HEK293 (cell line): ENCODE data around the gene SLC25A47.

Experiments used
- CTCF ChIA-PET: fragments of 350-600 bp; formaldehyde crosslinking; extraction: SDS; loops from one replicate; lab custom pipeline; 2021; ENCODE audit warnings: antibody characterized with exemption; lab: Yijun Ruan, JAX
- POLR2A ChIA-PET: fragments of 300-600 bp; formaldehyde crosslinking; extraction: SDS; loops from one replicate; lab custom pipeline; 2020; ENCODE audit warnings: antibody characterized with exemption, inconsistent platforms; lab: Yijun Ruan, JAX
- H3K27ac ChIP-seq: fragments of 200-500 bp; sonication (Bioruptor generic); 2 replicates; pipeline ENCODE4 v1.5.1; 2014; ENCODE audit warnings: low read depth, low read length, control low read depth, inconsistent platforms; ENCODE audit errors: extremely low read depth
- H3K36me3 ChIP-seq, 2 experiments: fragments of 200-500 bp in 1 of 2; sonication (Bioruptor generic) in 1 of 2; 1 replicate in 1 of 2; 2 replicates in 1 of 2; pipeline ENCODE4 v1.5.1; 2014 to 2017; ENCODE audit warnings: inconsistent platforms in 2 of 2, low read length in 2 of 2; ENCODE audit not compliant: control insufficient read depth in 2 of 2, insufficient read depth in 1 of 2
- H3K4me1 ChIP-seq: fragments of 200-500 bp; sonication (Bioruptor generic); 2 replicates; pipeline ENCODE4 v1.5.1; 2014; ENCODE audit warnings: mild to moderate bottlenecking, low read length, inconsistent platforms; ENCODE audit not compliant: control insufficient read depth, insufficient read depth
- H3K4me3 ChIP-seq: 2 replicates; pipeline ENCODE4 v1.5.1; 2011; ENCODE audit warnings: low read depth, mild to moderate bottlenecking, control low read depth, low read length, moderate library complexity
- H3K9me3 ChIP-seq: fragments of 200-500 bp; sonication (Bioruptor generic); 2 replicates; pipeline ENCODE4 v1.5.1; 2014; ENCODE audit warnings: low read depth, low read length, inconsistent platforms; ENCODE audit not compliant: control insufficient read depth, insufficient read depth
- BCL11B ChIP-seq: fragments of 450-650 bp; formaldehyde crosslinking; IDR thresholded peaks from 2 replicates; pipeline ENCODE4 v1.5.1; 2016; ENCODE audit warnings: low read depth, missing biosample characterization, missing genetic modification characterization
- FEZF1 ChIP-seq: fragments of 450-650 bp; formaldehyde crosslinking; IDR thresholded peaks from 2 replicates; pipeline ENCODE4 v1.5.1; 2016; ENCODE audit warnings: missing biosample characterization, missing genetic modification characterization
- GLI2 ChIP-seq: fragments of 450-650 bp; formaldehyde crosslinking; IDR thresholded peaks from 2 replicates; pipeline ENCODE4; 2017; ENCODE audit warnings: missing biosample characterization, missing genetic modification characterization, low read depth, borderline replicate concordance
- MEIS1 ChIP-seq: sonication (generic); formaldehyde crosslinking; IDR thresholded peaks from 2 replicates; pipeline ENCODE4 v1.8.1; 2022; ENCODE audit warnings: missing genetic modification reagents, mild to moderate bottlenecking, borderline replicate concordance
- OVOL3 ChIP-seq: fragments of 450-650 bp; formaldehyde crosslinking; IDR thresholded peaks from 2 replicates; pipeline ENCODE4 v1.5.1; 2016; ENCODE audit warnings: missing biosample characterization, missing genetic modification characterization
- REST ChIP-seq: fragments of 450-650 bp; formaldehyde crosslinking; IDR thresholded peaks from 2 replicates; pipeline ENCODE4 v1.5.1; 2016; ENCODE audit warnings: missing biosample characterization, missing genetic modification characterization
- SP7 ChIP-seq: fragments of 450-650 bp; formaldehyde crosslinking; IDR thresholded peaks from 2 replicates; pipeline ENCODE4 v1.5.1; 2016; ENCODE audit warnings: missing biosample characterization, missing genetic modification characterization
- TCF7L2 ChIP-seq: IDR thresholded peaks from 2 replicates; pipeline ENCODE4 v1.6.1; 2011; ENCODE audit warnings: low read depth, mild to moderate bottlenecking, inconsistent platforms, low read length, moderate library complexity, borderline replicate concordance
- TRIM28 ChIP-seq: IDR thresholded peaks from 2 replicates; pipeline ENCODE4 v1.6.1; 2011; ENCODE audit warnings: low read length, control low read depth, borderline replicate concordance
- ZBTB11 ChIP-seq: fragments of 450-650 bp; formaldehyde crosslinking; conservative IDR thresholded peaks from 2 replicates; pipeline ENCODE4 v1.5.1; 2016; ENCODE audit warnings: low read depth, missing biosample characterization, missing genetic modification characterization
- ZFP41 ChIP-seq: fragments of 450-650 bp; formaldehyde crosslinking; IDR thresholded peaks from 2 replicates; pipeline ENCODE4 v1.5.1; 2016; ENCODE audit warnings: missing biosample characterization, missing genetic modification characterization, borderline replicate concordance
- ZNF132 ChIP-seq: fragments of 450-650 bp; formaldehyde crosslinking; IDR thresholded peaks from 2 replicates; pipeline ENCODE4 v1.5.1; 2017; ENCODE audit warnings: missing biosample characterization, missing genetic modification characterization, borderline replicate concordance
- ZNF19 ChIP-seq: fragments of 450-650 bp; formaldehyde crosslinking; IDR thresholded peaks from 2 replicates; pipeline ENCODE4; 2016; ENCODE audit warnings: missing biosample characterization, missing genetic modification characterization, low read depth
- ZNF302 ChIP-seq: fragments of 450-650 bp; formaldehyde crosslinking; IDR thresholded peaks from 2 replicates; pipeline ENCODE4 v1.5.1; 2016; ENCODE audit warnings: missing biosample characterization, missing genetic modification characterization, low read depth
- ZNF354C ChIP-seq: fragments of 450-650 bp; formaldehyde crosslinking; IDR thresholded peaks from 2 replicates; pipeline ENCODE4 v1.5.1; 2016; ENCODE audit warnings: missing biosample characterization, missing genetic modification characterization, low read depth, borderline replicate concordance
- ZNF621 ChIP-seq: fragments of 450-650 bp; formaldehyde crosslinking; IDR thresholded peaks from 2 replicates; pipeline ENCODE4 v1.5.1; 2017; ENCODE audit warnings: missing biosample characterization, missing genetic modification characterization
- ZNF664 ChIP-seq: fragments of 450-650 bp; formaldehyde crosslinking; IDR thresholded peaks from 2 replicates; pipeline ENCODE4 v1.5.1; 2016; ENCODE audit warnings: missing biosample characterization, missing genetic modification characterization
- ZNF768 ChIP-seq: fragments of 450-650 bp; formaldehyde crosslinking; IDR thresholded peaks from 2 replicates; pipeline ENCODE4 v1.5.1; 2018; ENCODE audit warnings: missing biosample characterization, mild to moderate bottlenecking, missing genetic modification characterization
- ZNF777 ChIP-seq: fragments of 450-650 bp; formaldehyde crosslinking; IDR thresholded peaks from 2 replicates; pipeline ENCODE4 v1.5.1; 2017; ENCODE audit warnings: missing biosample characterization, missing genetic modification characterization, borderline replicate concordance
- ZNF792 ChIP-seq: fragments of 450-650 bp; formaldehyde crosslinking; IDR thresholded peaks from 2 replicates; pipeline ENCODE4 v1.5.1; 2016; ENCODE audit warnings: missing biosample characterization, missing genetic modification characterization
- ZXDB ChIP-seq: fragments of 450-650 bp; formaldehyde crosslinking; IDR thresholded peaks from 2 replicates; pipeline ENCODE4 v1.5.1; 2016; ENCODE audit warnings: missing biosample characterization, missing genetic modification characterization
- TF ChIP-seq, protein P1 (sequence below): fragments of 450-650 bp; formaldehyde crosslinking; IDR thresholded peaks from 2 replicates; pipeline ENCODE4 v1.5.1; 2017; ENCODE audit warnings: missing biosample characterization, mild to moderate bottlenecking, missing genetic modification characterization, moderate library complexity
- TF ChIP-seq, protein P2 (sequence below): fragments of 450-650 bp; formaldehyde crosslinking; IDR thresholded peaks from 2 replicates; pipeline ENCODE4 v1.5.1; 2016; ENCODE audit warnings: missing biosample characterization, missing genetic modification characterization

The SLC25A47 gene

GRCh38 chr14:100321473-100322137, 1.5 kb upstream of the SLC25A47 start:
- ChIA-PET POLR2A (no interaction called here), CTCF (no interaction called here)
- no peak overlapping the region for H3K27ac ChIP-seq
- TF ChIP-seq OVOL3 (tag by site-specific recombination) (no peak), ZNF792 (tag by site-specific recombination) (no peak), ZNF354C (no peak), TRIM28 (no peak), TCF7L2 (no peak), REST (tag by site-specific recombination) (no peak), ZNF768 (tag by site-specific recombination) (no peak), SP7 (tag by site-specific recombination) (no peak), ZBTB11 (no peak), ZNF664 (tag by site-specific recombination) (no peak), ZNF621 (tag by site-specific recombination) (no peak), ZXDB (tag by site-specific recombination) (no peak), FEZF1 (no peak), GLI2 (tag by site-specific recombination) (no peak)
- TF ChIP-seq, protein P1, sequence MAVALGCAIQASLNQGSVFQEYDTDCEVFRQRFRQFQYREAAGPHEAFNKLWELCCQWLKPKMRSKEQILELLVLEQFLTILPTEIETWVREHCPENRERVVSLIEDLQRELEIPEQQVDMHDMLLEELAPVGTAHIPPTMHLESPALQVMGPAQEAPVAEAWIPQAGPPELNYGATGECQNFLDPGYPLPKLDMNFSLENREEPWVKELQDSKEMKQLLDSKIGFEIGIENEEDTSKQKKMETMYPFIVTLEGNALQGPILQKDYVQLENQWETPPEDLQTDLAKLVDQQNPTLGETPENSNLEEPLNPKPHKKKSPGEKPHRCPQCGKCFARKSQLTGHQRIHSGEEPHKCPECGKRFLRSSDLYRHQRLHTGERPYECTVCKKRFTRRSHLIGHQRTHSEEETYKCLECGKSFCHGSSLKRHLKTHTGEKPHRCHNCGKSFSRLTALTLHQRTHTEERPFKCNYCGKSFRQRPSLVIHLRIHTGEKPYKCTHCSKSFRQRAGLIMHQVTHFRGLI (tag by site-specific recombination): no peak
- TF ChIP-seq, all 188 proteins: peak for 0
- Histone ChIP-seq H3K4me1 (no peaks in the 10 kb centered on the region), H3K9me3 (no peaks in the 10 kb centered on the region), H3K36me3 (no peaks in the 10 kb centered on the region), H3K4me3 (no peak overlapping the region)

GRCh38 chr14:100322138-100322957, 791 bp upstream of the SLC25A47 start:
- Histone ChIP-seq H3K27ac (no peak overlapping the region), H3K36me3 (no peaks in the 10 kb centered on the region), H3K4me3 (no peak overlapping the region), H3K9me3 (no peaks in the 10 kb centered on the region), H3K4me1 (no peaks in the 10 kb centered on the region)
- POLR2A ChIA-PET: no interaction called here
- CTCF ChIA-PET: no interaction called here
- TF ChIP-seq ZNF19 (no peak), ZXDB (tag by site-specific recombination) (no peak), ZNF777 (tag by site-specific recombination) (no peak), ZFP41 (tag by site-specific recombination) (no peak), ZNF302 (tag by site-specific recombination) (no peak), ZNF132 (no peak), MEIS1 (CRISPR knock-in tag) (no peak), BCL11B (tag by site-specific recombination) (no peak)
- TF ChIP-seq, protein P2, sequence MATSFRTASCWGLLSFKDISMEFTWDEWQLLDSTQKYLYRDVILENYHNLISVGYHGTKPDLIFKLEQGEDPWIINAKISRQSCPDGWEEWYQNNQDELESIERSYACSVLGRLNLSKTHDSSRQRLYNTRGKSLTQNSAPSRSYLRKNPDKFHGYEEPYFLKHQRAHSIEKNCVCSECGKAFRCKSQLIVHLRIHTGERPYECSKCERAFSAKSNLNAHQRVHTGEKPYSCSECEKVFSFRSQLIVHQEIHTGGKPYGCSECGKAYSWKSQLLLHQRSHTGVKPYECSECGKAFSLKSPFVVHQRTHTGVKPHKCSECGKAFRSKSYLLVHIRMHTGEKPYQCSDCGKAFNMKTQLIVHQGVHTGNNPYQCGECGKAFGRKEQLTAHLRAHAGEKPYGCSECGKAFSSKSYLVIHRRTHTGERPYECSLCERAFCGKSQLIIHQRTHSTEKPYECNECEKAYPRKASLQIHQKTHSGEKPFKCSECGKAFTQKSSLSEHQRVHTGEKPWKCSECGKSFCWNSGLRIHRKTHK: no peak
